GM06990 (cell line): ENCODE results near the gene RAB9A.

Source experiments
- DNase-seq: peaks from one replicate; pipeline ENCODE4 v3.0.0-alpha.2; 2011; ENCODE audit not compliant: insufficient read length; ENCODE audit errors: extremely low read depth
- H3K27me3 ChIP-seq: replicated peaks from 2 replicates; pipeline ENCODE4 v1.6.0; 2011; ENCODE audit warnings: low read length; ENCODE audit not compliant: control insufficient read depth, insufficient read depth
- H3K36me3 ChIP-seq: 2 replicates; pipeline ENCODE4 v1.5.1; 2011; ENCODE audit warnings: low read length; ENCODE audit not compliant: control insufficient read depth, insufficient read depth
- H3K4me3 ChIP-seq: replicated peaks from 2 replicates; pipeline ENCODE4 v1.5.1; 2011; ENCODE audit warnings: low read depth, mild to moderate bottlenecking, control low read depth, low read length
- TF ChIP-seq, protein P1 (sequence below): IDR thresholded peaks from 2 replicates; pipeline ENCODE4 v1.5.1; 2011; ENCODE audit warnings: low read length, control low read depth, mild to moderate bottlenecking, inconsistent platforms; ENCODE audit not compliant: insufficient read depth, poor library complexity, severe bottlenecking

Gene RAB9A

GRCh38 chrX:13703135-13703534 is 14.2 kb downstream of the RAB9A start:
- H3K36me3 ChIP-seq = no peaks in the 10 kb centered on the region; the same call in none of the 2 replicates
- TF ChIP-seq, protein P1, sequence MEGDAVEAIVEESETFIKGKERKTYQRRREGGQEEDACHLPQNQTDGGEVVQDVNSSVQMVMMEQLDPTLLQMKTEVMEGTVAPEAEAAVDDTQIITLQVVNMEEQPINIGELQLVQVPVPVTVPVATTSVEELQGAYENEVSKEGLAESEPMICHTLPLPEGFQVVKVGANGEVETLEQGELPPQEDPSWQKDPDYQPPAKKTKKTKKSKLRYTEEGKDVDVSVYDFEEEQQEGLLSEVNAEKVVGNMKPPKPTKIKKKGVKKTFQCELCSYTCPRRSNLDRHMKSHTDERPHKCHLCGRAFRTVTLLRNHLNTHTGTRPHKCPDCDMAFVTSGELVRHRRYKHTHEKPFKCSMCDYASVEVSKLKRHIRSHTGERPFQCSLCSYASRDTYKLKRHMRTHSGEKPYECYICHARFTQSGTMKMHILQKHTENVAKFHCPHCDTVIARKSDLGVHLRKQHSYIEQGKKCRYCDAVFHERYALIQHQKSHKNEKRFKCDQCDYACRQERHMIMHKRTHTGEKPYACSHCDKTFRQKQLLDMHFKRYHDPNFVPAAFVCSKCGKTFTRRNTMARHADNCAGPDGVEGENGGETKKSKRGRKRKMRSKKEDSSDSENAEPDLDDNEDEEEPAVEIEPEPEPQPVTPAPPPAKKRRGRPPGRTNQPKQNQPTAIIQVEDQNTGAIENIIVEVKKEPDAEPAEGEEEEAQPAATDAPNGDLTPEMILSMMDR = no peak
- H3K27me3 ChIP-seq = no peaks in the 10 kb centered on the region
- DNase-seq = no peak
- no peak overlapping the region for H3K4me3 ChIP-seq

DNA sequence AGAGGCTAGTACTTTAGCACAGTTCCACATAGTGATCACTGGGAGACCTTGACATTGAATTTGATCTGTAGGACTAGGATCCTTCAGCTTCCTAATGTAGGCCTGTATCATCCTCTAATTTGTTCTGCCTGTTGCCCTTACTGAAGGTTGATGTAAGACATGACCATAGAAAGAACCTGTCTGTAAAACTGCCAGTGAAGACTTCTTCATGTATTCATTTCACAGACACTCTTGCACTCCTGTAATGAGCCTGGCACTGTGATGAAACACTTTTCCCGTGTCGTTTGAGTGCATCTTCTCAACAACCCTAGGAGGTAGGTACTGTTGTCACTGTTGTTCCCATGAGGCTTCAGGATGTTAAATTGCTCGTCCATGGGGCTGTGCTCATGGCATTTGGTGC is 14.7 kb downstream of the RAB9A start:
- TF ChIP-seq, protein P1 = no peak
- no peak for DNase-seq
- Histone ChIP-seq H3K27me3 (no peaks in the 10 kb centered on the region), H3K36me3 (no peaks in the 10 kb centered on the region; the same call in none of the 2 replicates), H3K4me3 (no peak overlapping the region)

- H3K36me3 ChIP-seq = peaks cover 6% of the 10 kb centered on the region
- H3K27me3 ChIP-seq = no peaks in the 10 kb centered on the region
- no peak for DNase-seq
- no peak overlapping the region for H3K4me3 ChIP-seq
- TF ChIP-seq, protein P1 = no peak
Observed at GRCh38 chrX:13711141-13711540, 22.2 kb downstream of the RAB9A start.

GRCh38 chrX:13716455-13716854 is 27.5 kb downstream of the RAB9A start:
- TF ChIP-seq, protein P1 = no peak
- Histone ChIP-seq H3K36me3 (peaks cover 11% of the 10 kb centered on the region), H3K4me3 (no peak overlapping the region), H3K27me3 (no peaks in the 10 kb centered on the region)
- no peak for DNase-seq

DNA sequence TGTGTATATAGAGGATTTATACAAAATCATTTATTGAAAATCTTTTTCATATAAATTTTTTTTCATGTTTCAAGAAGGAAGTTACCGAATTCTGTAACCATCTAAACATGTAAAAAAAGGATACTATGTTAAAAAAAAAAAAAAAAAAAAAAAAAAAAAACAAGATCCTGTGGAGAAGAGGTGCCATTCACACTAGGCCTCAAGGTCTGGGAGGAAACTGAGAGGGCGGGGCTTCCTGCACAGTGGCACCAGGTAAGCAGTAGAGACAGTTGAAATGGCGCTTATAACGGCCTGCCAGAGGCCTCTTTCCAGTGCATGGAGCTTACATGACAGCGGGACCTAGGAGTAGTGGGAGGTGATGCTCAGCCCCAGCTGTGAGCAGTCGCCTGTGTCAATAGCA is 28.0 kb downstream of the RAB9A start:
- TF ChIP-seq, protein P1 = no peak
- Histone ChIP-seq H3K27me3 (no peaks in the 10 kb centered on the region), H3K4me3 (no peak overlapping the region), H3K36me3 (peaks cover 7% of the 10 kb centered on the region)
- DNase-seq = no peak
